HTR-8/SVneo (cell line): Measurements from ENCODE around the gene THSD4.
"Not testable (repeated sequence)": the region's sequence is repeated elsewhere in the genome, so short reads cannot be mapped to it uniquely, and the experiment has no call there.

Experiments used
- DNase-seq: peaks from one replicate; pipeline ENCODE4 v3.0.0; 2011; ENCODE audit warnings: low spot score, mixed read lengths; ENCODE audit not compliant: insufficient read length
- FAIRE-seq: peaks from 2 replicates; lab custom pipeline; 2011; peaks lifted over from hg19 to GRCh38; lab: Jason Lieb, UNC

The THSD4 gene

DNA sequence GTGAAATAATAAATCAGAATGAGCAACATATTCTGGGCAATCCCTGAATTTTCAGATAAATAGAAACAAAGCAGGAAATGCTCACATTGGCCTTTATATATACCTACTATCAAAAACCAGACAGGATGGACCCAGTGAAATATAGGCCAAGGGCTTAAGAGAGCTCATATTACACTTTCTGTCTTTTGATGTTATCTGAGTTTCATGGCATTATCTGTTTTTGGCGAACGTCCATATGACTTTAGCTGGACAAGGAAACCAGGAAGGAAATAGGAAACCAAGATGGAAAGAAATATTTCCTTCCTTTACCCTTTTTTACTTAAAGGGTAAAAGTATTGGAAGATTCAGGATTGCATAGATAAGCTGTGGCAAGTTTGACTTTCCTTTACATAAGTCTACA is 274.8 kb downstream of the THSD4 start:
- FAIRE-seq: no peak
- DNase-seq: no peak

DNA sequence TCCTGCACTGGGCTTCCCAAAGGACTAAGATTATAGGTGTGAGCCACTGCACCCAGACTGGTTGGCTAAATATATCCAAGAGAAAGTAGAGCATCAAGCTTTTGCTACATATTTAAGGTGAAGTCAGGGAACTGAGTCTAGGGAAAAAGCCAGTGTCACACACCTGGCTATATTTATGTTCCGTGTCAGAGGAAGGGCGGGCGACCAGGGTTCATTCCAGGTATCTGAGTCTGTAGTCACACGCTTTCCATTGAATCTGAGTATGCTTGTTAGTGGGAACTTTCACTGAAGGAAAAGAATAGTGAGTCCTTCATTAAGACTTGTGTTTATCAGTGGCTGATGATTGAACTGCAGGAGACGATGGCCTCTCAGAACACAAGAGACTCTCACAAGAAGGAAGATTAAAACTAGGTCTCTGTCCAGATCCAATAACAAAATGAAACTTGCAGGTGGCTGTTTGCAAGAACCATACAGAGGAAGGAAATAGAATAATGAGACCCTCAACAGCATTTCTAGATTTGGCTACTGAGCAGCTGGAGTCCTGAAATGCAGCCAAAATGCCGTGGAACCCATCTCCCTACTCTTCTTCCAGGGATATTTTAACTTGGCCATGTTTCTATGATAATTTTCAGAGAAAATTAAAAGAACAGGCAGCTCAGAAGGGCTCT is 276.3 kb downstream of the THSD4 start:
- no peak for FAIRE-seq
- no peak for DNase-seq

DNA sequence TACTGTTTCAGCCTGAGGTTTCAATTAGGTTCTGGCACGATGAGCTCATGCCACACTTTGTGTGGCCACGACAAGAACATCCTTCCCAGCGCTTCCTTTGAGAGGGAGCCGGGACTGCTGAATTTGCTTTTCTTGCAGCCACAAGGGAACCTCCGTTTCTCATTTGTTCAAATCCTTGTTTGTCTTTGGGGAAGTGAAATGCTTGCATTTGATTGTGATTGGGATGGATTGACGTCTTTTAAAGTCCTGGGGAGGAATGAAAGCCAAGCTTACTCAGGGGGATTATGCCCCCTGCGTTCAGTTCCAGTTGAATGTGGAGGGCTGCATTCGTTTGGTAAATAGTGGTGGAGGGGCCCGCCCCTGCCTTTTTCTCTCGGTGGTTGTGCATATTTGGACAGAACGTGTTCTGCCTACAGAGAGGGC is 277.6 kb downstream of the THSD4 start:
- no peak for FAIRE-seq

DNA sequence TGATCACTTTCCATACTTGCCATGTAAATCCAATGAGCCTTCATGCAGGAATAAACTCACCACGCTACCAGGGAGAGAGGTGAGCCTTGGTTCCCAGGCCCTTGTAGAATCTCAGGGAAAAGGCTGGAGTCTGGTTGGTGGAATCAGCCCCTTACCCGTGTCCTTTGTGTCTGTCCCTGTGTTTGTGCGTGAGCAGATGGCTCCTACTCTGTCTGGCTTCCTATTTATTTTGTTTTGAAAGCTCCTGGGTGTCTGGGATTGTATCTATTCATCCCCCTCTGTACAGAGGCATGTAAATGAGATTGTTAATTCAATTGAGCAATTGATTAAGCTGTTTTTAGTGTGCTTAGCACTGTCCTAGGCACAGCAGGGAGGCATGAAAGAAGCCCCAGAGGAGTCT is 278.1 kb downstream of the THSD4 start:
- no peak for FAIRE-seq
- DNase-seq: no peak

More for the DNA sequence above, 277.6 kb downstream of the THSD4 start:
- no peak for DNase-seq

DNA sequence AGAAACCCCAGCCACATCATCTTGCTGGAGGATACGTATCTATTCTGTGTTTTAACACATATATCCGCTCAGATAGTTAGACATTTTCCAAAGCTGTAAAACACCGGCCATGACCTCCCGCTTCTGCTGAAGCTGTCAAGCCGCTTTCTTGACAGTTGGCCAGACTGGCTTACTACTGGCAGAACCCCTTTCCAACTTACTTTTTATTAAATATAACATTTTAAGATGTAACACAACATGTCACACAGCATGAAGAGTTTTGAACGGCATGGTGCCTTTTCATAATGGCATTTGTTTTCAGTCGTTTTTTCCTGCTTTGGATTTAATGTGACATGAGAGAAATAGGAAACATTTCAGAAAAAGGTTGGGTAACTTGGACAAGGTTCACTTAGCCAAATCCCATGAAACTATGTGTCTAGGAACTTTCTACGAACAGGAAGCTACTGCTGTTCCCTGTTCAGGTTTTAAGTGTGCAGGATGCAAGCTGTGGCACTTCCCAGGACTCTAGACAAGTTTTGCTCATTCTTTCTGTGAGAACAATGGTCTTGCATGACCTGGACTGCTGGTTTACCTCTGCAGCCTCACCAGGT is 281.4 kb downstream of the THSD4 start:
- FAIRE-seq: no peak
- no peak for DNase-seq

DNA sequence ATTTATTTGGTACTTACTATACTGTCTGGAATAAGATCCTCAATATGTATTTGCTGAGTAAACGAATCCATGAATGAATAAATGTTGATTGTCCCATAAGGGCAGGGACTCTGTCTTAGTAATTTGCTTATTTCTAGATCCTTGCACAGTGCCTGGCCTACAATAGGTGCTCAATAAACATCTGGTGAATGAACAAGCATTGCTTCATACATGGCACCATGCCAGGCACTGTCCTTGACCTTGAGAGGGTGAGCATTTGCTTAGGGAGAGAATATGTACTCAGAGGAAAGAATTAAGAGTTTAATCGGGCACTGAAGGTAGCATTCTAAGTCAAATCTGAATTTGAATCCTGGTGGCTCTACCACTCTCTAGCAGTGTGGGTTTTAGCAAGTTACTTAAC is 282.1 kb downstream of the THSD4 start:
- no peak for FAIRE-seq
- DNase-seq: no peak

DNA sequence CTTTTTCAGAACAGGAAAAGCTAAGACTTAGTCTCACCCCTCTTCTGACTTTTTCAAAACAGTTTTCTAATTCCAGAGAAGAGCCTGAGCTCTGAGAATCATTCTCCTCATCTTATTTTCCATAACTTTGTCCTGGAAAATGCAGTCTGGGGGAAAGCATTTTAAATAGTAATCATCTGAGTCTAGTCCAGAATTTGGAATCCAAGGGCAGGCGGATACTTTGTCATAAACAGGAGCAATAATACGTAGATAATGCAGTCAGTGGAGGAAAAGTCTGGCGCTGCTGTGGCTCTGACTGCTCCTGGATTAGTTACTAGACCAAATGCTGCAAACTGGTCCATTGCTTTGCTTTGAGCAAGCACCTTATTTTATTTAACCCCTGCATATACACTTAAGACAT is 285.0 kb downstream of the THSD4 start:
- DNase-seq: no peak
- no peak for FAIRE-seq

DNA sequence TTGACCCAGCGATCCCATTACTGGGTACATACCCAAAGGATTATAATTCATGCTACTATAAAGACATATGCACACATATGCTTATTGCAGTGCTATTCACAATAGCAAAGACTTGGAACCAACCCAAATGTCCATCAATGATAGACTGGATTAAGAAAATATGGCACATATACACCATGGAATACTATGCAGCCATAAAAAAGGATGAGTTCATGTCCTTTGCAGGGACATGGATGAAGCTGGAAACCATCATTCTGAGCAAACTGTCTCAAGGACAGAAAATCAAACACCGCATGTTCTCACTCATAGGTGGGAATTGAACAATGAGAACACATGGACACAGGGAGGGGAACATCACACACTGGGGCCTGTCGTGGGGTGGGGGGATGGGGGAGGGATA is 286.5 kb downstream of the THSD4 start:
- DNase-seq, FAIRE-seq: not testable (repeated sequence)

DNA sequence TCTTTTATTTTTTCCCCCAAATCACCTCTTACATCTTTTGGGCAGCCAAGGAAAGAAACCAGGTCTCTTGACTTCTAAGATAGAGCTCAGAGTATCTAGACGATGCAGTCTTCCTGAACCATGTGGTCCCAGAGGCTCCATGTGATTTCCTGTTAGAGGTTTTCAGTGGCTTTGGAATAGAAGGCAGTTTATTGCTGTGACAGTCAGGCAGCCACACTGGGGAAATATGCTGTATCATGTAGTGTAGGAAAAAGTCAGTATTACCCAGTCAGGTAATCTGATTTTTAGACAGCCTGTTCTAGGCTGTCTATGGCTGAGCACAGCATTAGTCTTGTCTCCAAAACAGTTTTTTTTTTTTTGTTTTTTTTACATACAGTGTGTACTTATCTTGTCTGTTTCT is 294.3 kb downstream of the THSD4 start:
- FAIRE-seq: no peak

DNA sequence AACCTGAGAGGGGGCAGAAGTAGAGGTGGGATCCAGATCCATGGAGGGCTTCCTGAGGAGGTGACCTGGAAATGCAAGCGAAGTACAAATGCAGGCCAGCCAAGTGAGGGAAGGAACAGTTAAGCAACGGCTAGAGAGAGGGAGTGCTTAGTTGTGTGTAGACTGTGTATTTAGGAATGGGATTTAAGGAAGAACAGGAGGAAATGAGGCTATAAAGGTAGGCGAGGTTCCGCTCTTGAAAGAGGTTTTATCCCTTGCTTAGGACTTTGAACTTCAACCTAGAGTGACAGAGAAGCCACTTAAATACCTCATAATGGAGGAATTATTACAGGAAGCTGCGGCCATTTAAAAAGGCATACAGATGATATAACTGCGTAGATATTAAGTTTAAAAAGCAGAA is 295.1 kb downstream of the THSD4 start:
- FAIRE-seq: no peak
- DNase-seq: no peak

More for the DNA sequence above, 294.3 kb downstream of the THSD4 start:
- no peak for DNase-seq

DNA sequence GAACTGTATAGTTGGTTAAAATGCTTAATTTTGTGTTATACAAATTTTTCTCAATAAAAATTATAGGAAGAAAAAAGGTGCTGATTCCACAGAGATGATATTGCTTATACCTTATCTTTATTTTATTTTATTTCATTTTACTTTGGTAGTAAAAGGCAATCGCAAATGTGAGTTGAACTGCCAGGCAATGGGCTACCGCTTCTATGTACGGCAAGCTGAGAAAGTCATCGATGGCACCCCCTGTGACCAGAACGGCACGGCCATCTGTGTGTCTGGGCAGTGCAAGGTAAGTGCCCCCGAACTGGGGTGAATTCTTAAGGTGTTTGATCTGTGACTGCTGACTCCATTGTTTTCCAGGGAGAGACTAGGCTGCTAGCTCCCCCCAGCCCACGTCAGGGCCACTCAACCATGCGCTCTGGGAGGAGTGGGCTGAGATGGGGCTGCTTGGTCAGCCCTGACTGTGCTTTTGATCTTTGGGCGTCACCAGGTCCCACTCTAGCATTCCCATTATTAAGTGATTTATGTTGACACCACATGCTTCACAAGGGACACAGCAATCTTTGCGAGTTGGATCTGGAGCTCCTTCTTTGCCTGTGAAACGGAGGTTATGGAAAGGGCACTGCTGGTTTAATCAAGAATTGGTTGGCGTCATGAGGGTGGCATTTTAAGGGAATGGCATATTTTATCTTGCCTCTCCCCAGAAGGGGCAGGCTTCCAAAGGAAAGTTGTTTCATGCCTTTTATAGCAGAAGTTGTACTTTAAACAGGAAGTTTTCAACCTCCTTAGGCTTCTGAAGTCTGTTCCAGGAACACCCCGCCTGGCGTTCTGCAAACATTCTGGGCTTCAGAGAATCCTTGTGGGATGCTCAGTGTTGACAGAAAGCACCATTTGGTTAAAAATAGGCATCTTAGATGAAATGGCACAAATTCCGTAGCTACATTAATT is 296.5 kb downstream of the THSD4 start:
- FAIRE-seq: no peak
- no peak for DNase-seq

DNA sequence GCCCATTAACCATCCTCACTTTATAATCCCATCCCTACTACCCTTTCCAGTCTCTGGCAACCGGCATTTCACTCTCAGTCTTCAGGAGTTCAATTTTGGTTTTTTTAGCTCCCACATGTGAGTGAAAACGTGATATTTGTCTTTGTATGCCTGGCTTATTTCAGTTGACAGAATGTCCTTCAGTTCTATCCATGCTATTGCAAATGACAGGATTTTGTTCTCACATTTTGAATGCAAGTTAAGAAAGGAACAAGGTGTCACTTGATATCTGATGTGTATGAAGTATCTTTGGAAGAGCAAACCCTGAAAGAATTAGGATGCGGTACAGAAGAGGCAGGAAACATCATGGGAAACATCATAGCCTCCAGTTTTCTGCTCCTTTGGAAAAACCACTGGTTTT is 298.1 kb downstream of the THSD4 start:
- no peak for FAIRE-seq
- DNase-seq: no peak

DNA sequence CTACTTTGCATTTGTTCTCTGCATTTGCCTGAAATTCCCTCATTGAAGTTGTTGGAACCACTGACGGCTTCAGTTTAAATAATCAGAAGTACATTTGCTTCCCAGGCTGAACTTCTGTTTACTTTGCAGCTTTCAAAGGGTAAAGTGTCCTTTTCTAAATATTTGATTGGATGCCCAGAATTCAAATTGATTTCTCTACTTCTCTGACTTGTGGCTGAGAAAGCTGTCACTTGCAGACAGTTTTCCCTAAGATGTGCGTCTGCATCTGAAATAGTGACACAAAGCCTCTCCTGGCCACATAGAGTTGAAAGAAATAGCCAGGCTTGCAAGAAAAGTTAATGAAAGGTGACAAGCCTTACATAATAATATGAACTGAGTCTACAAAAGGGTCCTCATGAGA is 299.6 kb downstream of the THSD4 start:
- no peak for DNase-seq
- no peak for FAIRE-seq

DNA sequence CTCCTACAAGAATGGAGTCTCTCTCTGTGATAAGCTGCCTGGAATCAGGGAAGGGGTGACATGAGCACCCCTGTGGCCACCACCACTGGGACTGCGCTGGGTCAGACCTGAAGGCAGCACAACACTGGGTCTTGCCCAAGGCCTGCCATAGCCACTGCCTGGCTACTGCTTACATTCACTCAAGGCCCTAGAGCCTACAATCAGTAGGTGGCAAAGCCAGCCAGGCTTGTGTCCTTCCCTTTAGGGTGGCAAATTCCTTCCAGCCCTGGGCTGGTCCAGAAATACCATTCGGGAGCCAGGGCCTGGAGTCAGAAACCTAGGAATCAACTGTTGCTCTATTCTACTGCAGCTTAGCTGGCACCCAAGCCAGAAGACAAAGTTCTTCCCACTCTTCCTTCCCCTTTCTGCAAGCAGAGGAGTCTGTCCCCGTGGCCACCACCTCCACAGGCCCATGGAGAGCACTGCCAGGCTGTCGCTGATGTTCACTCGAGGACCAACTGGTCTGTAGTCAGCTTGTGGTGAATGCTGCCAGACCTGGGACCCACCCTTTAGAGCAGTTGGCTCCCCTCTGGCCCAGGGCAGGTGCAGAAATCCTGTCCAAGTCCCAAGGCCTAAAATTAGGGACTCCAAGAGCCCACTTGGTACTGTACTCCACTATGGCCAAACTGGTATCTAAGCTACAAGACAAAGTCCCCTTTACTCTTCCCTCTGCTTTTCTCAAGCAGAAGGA is 307.4 kb downstream of the THSD4 start:
- FAIRE-seq (peak; percentile 9), DNase-seq (no peak)

DNA sequence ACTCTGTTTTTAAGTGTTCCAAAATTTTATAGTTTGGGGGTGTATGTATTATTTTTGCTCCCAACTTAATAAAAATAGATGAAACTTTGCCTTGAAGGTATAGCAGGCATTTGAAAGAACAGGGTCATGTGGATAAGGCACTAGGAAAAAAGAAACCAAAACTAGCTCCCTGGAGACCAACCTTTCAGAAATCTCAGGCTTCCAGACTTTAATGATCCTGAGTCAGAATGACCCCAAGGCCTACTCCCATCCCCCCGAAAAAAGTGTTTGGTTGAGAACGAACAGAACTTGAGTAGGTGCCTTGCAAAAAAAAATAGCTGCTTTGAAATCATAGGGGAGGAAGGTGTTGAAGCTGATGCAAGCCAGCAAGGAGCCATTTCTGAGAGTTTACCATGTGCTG is 309.5 kb downstream of the THSD4 start:
- no peak for FAIRE-seq

DNA sequence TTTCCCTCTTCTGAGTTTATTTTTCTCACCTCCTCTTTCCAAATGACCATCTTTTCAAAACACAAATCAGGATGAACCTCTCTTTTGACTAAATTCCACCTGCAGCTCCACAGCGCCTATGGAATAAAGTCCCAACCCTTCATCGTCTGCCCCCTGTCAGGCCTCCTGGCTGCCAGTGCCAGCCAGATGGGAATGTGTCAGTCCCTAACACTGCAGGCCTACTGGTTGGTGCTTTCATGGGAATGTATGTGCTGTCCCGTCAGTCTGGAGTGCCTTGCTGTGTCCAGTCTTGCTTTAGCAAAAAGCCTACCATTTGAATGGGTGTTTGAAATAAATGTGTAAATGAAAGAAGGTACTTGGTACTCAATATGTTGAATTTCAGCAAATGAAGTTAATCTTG is 310.1 kb downstream of the THSD4 start:
- FAIRE-seq: no peak
- DNase-seq: no peak

More for the DNA sequence above, 309.5 kb downstream of the THSD4 start:
- no peak for DNase-seq

DNA sequence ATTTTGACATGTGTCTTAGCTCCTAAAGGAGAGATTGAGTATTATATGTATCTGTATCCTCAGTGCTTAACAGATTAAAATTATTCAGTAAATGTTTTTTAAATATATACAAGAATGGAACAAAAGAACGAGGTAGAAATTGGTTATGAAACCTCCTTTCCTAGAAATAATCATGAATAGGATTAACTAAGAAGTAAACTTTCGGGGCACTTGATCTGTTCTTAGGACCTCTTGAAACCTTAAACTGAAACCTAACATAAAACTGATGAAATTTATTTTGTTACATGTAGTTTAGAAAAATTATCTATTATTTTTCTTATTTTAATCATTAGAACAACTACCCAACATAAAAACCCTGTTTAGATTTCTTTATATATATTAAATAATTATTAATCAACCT is 311.5 kb downstream of the THSD4 start:
- DNase-seq: no peak
- no peak for FAIRE-seq

DNA sequence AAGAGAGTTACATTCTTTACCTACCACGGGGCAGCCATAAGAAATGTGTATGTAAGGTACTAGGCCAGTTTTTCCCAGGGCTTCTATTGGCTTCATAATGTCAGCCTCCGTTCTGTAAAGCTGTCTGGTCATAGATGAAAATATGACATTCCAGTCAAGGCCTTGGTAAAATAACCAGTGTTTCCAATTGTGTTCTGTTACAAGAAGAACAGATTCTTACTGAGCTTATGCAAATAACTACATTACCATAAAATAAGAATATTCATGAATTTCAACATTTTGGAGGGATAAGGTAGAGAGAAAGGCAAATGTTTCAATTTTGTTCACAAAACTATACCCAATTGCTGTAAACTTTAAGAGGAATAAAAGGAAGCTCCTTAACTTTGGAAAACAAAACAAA is 315.5 kb downstream of the THSD4 start:
- no peak for DNase-seq
- FAIRE-seq: no peak

DNA sequence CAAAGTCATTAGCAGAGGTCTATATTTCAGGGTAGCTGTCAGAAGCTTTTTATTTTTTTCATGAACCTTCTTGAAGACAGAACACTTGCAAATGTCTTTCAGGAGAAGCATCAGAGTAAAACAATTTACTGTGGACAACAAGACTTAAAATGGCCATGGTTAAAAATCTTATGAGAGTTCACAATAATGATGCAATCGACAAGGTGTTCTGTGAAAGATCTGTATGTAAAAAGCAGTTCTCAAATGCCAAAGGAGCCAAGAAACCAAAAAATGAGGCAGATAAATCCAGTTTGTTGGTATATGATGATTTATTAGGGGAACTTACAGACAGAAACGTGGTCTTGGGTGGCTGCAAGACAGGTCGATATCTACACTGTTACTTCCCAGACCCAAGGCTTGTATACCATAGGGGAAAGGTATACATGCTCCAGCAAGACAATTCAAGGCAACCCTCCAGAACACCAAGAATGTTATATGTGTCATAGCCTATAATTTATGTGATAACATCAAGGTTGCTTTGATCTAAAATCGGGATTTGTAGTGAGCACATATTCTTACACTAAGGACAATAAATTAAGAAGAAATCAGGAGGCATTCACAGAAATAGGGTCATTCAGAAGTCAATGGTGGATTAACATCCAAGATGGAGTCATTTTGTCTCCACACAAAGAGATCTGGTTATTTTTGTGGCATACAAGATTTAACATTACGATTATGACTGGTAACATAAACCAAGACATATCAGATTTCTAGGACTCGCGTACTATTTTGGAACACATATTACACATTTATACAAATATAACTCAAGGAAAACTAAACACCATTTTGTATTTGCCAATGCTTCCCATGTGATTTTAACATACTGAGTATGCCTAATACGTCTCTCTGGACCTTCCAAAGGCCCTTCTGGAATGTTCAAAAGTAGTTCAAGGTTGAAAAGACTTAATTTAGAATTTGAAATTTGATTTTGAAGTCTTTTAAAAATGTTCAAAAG is 316.4 kb downstream of the THSD4 start:
- FAIRE-seq: no peak

More for the DNA sequence above, 316.4 kb downstream of the THSD4 start:
- no peak for DNase-seq
